Measurements from ENCODE around the gene IGF1R. TPM values are rescaled to one million over a fixed set of nuclear protein-coding genes. Genes with fewer than 3 reads are reported as not detected.
A peak's percentile ranks its signal among the peaks of the same experiment; 100 is the strongest.

The IGF1R gene
- total RNA-seq, 1 donor from 2014 or later: 23.5 TPM

- H3K4me3 ChIP-seq: no peak overlapping the region
- H3K36me3 Mint-ChIP-seq: peaks cover 4% of the 10 kb centered on the region
- no peaks in the 10 kb centered on the region for H3K36me3 ChIP-seq
- H3K4me2 ChIP-seq: peak overlapping the region; percentile 3
- H3F3A ChIP-seq (ENCODE audit: low read depth): no peaks in the 10 kb centered on the region
- H3K4me1 Mint-ChIP-seq: peaks cover 37% of the 10 kb centered on the region
- no peaks in the 10 kb centered on the region for H3K9me3 ChIP-seq (ENCODE audit: low read depth)
- peaks cover 28% of the 10 kb centered on the region for H3K4me1 ChIP-seq
- no peak overlapping the region for H3K27ac Mint-ChIP-seq
- H3K4me3 Mint-ChIP-seq: no peak overlapping the region
- H2AFZ ChIP-seq (replicated peaks): no peak overlapping the region
- H3K9me3 Mint-ChIP-seq: peaks cover 7% of the 10 kb centered on the region
- peaks cover 100% of the 10 kb centered on the region for H3K79me2 ChIP-seq (ENCODE audit: low read depth)
- H3K27me3 Mint-ChIP-seq (ENCODE audit: insufficient read depth, low read depth): peaks cover 2% of the 10 kb centered on the region
- H4K20me1 ChIP-seq (ENCODE audit: low read depth): peaks cover 77% of the 10 kb centered on the region
- H3K9ac ChIP-seq: no peak overlapping the region
- H3K27ac ChIP-seq: no peak overlapping the region
- H3K27me3 ChIP-seq: no peaks in the 10 kb centered on the region
- TF ChIP-seq EZH2phosphoT487 (IDR thresholded peaks at IDR 0.05) (no peak), EZH2 (IDR thresholded peaks at IDR 0.05) (no peak)
- TF ChIP-seq, protein P1, sequence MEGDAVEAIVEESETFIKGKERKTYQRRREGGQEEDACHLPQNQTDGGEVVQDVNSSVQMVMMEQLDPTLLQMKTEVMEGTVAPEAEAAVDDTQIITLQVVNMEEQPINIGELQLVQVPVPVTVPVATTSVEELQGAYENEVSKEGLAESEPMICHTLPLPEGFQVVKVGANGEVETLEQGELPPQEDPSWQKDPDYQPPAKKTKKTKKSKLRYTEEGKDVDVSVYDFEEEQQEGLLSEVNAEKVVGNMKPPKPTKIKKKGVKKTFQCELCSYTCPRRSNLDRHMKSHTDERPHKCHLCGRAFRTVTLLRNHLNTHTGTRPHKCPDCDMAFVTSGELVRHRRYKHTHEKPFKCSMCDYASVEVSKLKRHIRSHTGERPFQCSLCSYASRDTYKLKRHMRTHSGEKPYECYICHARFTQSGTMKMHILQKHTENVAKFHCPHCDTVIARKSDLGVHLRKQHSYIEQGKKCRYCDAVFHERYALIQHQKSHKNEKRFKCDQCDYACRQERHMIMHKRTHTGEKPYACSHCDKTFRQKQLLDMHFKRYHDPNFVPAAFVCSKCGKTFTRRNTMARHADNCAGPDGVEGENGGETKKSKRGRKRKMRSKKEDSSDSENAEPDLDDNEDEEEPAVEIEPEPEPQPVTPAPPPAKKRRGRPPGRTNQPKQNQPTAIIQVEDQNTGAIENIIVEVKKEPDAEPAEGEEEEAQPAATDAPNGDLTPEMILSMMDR (IDR thresholded peaks at IDR 0.05): no peak
- no peak for DNase-seq (ENCODE audit: low spot score)
Measured at GRCh38 chr15:98861188-98861587, 212.8 kb downstream of the IGF1R start.

DNA sequence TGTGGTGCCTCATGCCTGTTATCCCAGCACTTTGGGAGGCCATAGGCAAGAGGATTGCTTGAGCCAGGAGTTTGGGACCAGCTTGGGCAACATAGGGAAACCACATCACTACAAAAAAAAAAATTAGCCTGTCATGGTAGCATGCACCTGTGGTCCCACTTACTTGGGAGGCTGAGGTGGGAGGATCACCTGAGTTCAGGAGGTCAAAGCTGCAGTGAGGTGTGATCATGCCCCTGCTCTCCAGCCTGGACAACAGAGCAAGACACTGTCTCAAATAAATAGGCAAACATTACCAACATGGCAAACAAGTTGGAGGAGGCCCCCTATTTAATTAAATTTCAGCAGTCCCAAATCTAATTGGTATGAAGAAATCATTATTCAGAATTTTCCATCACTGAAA is 215.6 kb downstream of the IGF1R start:
- Histone ChIP-seq H3K9me3 (ENCODE audit: low read depth) (no peaks in the 10 kb centered on the region), H3K4me2 (no peak overlapping the region), H3K27me3 (no peaks in the 10 kb centered on the region), H3F3A (ENCODE audit: low read depth) (no peaks in the 10 kb centered on the region), H3K36me3 (no peaks in the 10 kb centered on the region), H3K9ac (no peak overlapping the region), H4K20me1 (ENCODE audit: low read depth) (peaks cover 55% of the 10 kb centered on the region), H3K4me3 (no peak overlapping the region), H2AFZ (replicated peaks) (no peak overlapping the region), H3K27ac (no peak overlapping the region), H3K79me2 (ENCODE audit: low read depth) (peaks cover 100% of the 10 kb centered on the region), H3K4me1 (peaks cover 25% of the 10 kb centered on the region)
- Mint-ChIP-seq H3K9me3 (peaks cover 13% of the 10 kb centered on the region), H3K27me3 (ENCODE audit: insufficient read depth, low read depth) (peaks cover 2% of the 10 kb centered on the region), H3K36me3 (peaks cover 10% of the 10 kb centered on the region), H3K4me3 (no peak overlapping the region), H3K27ac (no peak overlapping the region), H3K4me1 (peaks cover 33% of the 10 kb centered on the region)
- no peak for DNase-seq (ENCODE audit: low spot score)
- TF ChIP-seq, protein P1 (IDR thresholded peaks at IDR 0.05): no peak
- TF ChIP-seq EZH2phosphoT487 (IDR thresholded peaks at IDR 0.05): no peak
- no peak for TF ChIP-seq EZH2 (IDR thresholded peaks at IDR 0.05)

DNA sequence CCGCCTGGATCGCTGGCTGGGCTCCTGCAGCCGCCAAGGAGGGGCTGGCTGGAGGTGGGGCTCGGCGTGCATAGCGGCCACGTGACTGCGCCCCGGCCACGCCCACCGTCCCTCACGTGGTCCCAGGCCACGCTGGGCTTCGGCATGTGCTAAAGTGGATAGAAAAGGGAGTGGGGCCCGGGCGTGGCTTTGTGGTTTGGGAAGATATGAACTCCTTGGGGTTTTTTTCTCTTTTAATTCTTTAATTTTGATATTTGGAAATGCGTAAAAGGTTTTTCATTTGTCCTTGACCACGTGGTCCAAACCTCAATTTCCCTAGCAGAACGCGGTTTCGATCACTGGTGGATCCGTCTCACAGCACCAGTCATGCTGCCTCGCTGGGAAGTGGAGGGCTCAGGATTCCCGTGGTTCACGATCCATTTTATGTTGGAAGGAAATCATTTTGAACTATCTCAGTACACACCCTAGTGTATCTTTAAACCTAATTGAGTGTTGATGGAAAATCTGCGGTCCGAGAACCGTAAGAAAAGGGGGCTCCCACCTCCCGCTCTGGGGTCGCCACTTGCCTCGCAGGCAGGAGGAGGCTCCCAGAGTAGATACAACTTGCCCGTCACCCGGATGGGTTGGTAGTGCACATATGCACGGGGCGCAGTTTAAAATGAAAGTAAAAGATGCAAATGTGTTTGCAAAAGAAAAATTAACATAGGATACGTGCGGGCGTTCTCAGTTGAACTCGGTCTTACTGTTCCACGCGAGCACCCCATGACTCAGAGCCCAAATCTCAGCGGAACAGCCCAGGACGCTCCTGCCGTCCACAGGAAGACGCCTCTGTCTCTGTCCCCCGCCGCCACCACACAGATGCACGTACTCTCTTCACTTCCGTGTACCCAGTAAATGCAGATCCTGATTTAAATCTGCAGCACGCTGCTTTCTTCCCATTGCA is 217.3 kb downstream of the IGF1R start:
- Histone ChIP-seq H3K4me2 (peak overlapping the region; percentile 29), H3K36me3 (no peaks in the 10 kb centered on the region), H3F3A (ENCODE audit: low read depth) (no peaks in the 10 kb centered on the region), H2AFZ (replicated peaks) (no peak overlapping the region), H3K9ac (no peak overlapping the region), H3K27ac (no peak overlapping the region), H3K79me2 (ENCODE audit: low read depth) (peaks cover 98% of the 10 kb centered on the region), H3K9me3 (ENCODE audit: low read depth) (no peaks in the 10 kb centered on the region), H3K27me3 (no peaks in the 10 kb centered on the region), H3K4me3 (no peak overlapping the region), H4K20me1 (ENCODE audit: low read depth) (peaks cover 41% of the 10 kb centered on the region), H3K4me1 (peaks cover 20% of the 10 kb centered on the region)
- H3K27ac Mint-ChIP-seq: peak overlapping the region; percentile 72
- no peak overlapping the region for H3K4me3 Mint-ChIP-seq
- no peak for DNase-seq (ENCODE audit: low spot score)
- H3K4me1 Mint-ChIP-seq: peaks cover 29% of the 10 kb centered on the region
- peaks cover 15% of the 10 kb centered on the region for H3K9me3 Mint-ChIP-seq
- H3K36me3 Mint-ChIP-seq: peaks cover 12% of the 10 kb centered on the region
- H3K27me3 Mint-ChIP-seq (ENCODE audit: insufficient read depth, low read depth): peaks cover 2% of the 10 kb centered on the region
- TF ChIP-seq EZH2 (IDR thresholded peaks at IDR 0.05) (no peak), EZH2phosphoT487 (IDR thresholded peaks at IDR 0.05) (no peak)
- TF ChIP-seq, protein P1 (IDR thresholded peaks at IDR 0.05): no peak

Data from neural progenitor cell (in vitro differentiated cells).